ENCODE data around the gene GRIK4. TPM values are rescaled to one million over a fixed set of nuclear protein-coding genes. Genes with fewer than 3 reads are reported as not detected.
A peak's percentile ranks its signal among the peaks of the same experiment; 100 is the strongest.

The GRIK4 gene
- total RNA-seq, 1 donor from 2014 or later, result 2.2 TPM

GRCh38 chr11:120514541-120515121 lies 3.1 kb downstream of the GRIK4 start:
- Mint-ChIP-seq H3K27ac (no peak overlapping the region), H3K36me3 (no peaks in the 10 kb centered on the region), H3K4me1 (peaks cover 22% of the 10 kb centered on the region), H3K9me3 (no peaks in the 10 kb centered on the region), H3K4me3 (no peak overlapping the region), H3K27me3 (ENCODE audit: low read depth) (peaks cover 60% of the 10 kb centered on the region)
- no peak for DNase-seq (ENCODE audit: low spot score in 2 of 2, unreplicated experiment in 2 of 2)
- TF ChIP-seq CTCF (IDR thresholded peaks at IDR 0.05; ENCODE audit: unreplicated experiment), result no peak

GRCh38 chr11:120515186-120515723 lies 3.7 kb downstream of the GRIK4 start:
- Mint-ChIP-seq H3K27ac (no peak overlapping the region), H3K36me3 (no peaks in the 10 kb centered on the region), H3K4me1 (peaks cover 18% of the 10 kb centered on the region), H3K4me3 (no peak overlapping the region), H3K27me3 (ENCODE audit: low read depth) (peaks cover 55% of the 10 kb centered on the region), H3K9me3 (no peaks in the 10 kb centered on the region)
- DNase-seq (ENCODE audit: low spot score in 2 of 2, unreplicated experiment in 2 of 2), result no peak
- no peak for TF ChIP-seq CTCF (IDR thresholded peaks at IDR 0.05; ENCODE audit: unreplicated experiment)

- H3K27me3 Mint-ChIP-seq (ENCODE audit: low read depth), result peaks cover 51% of the 10 kb centered on the region
- no peak for TF ChIP-seq CTCF (IDR thresholded peaks at IDR 0.05; ENCODE audit: unreplicated experiment)
- H3K27ac Mint-ChIP-seq, result no peak overlapping the region
- no peak overlapping the region for H3K4me3 Mint-ChIP-seq
- H3K36me3 Mint-ChIP-seq, result no peaks in the 10 kb centered on the region
- DNase-seq (ENCODE audit: low spot score in 2 of 2, unreplicated experiment in 2 of 2), result no peak
- peaks cover 18% of the 10 kb centered on the region for H3K4me1 Mint-ChIP-seq
- H3K9me3 Mint-ChIP-seq, result no peaks in the 10 kb centered on the region
Measured at GRCh38 chr11:120516461-120517389, 5.2 kb downstream of the GRIK4 start.

- peaks cover 18% of the 10 kb centered on the region for H3K4me1 Mint-ChIP-seq
- no peak for DNase-seq (ENCODE audit: low spot score in 2 of 2, unreplicated experiment in 2 of 2)
- peak overlapping the region; percentile 4 for H3K27ac Mint-ChIP-seq
Measured at GRCh38 chr11:120517390-120517761, 5.8 kb downstream of the GRIK4 start.

GRCh38 chr11:120517801-120518291 lies 6.3 kb downstream of the GRIK4 start:
- Mint-ChIP-seq H3K36me3 (no peaks in the 10 kb centered on the region), H3K27ac (peak overlapping the region; percentile 4), H3K9me3 (no peaks in the 10 kb centered on the region), H3K4me1 (peaks cover 18% of the 10 kb centered on the region), H3K4me3 (no peak overlapping the region), H3K27me3 (ENCODE audit: low read depth) (peaks cover 50% of the 10 kb centered on the region)
- no peak for TF ChIP-seq CTCF (IDR thresholded peaks at IDR 0.05; ENCODE audit: unreplicated experiment)
- DNase-seq (ENCODE audit: low spot score in 2 of 2, unreplicated experiment in 2 of 2), result no peak

More at GRCh38 chr11:120517390-120517761, 5.8 kb downstream of the GRIK4 start:
- TF ChIP-seq CTCF (IDR thresholded peaks at IDR 0.05; ENCODE audit: unreplicated experiment), result no peak
- Mint-ChIP-seq H3K9me3 (no peaks in the 10 kb centered on the region), H3K27me3 (ENCODE audit: low read depth) (peaks cover 49% of the 10 kb centered on the region), H3K4me3 (no peak overlapping the region), H3K36me3 (no peaks in the 10 kb centered on the region)

All from mesothelial cell of epicardium (in vitro differentiated cells).